Measurements from ENCODE around the gene LAMA4.

LAMA4 gene

GRCh38 chr6:112245511-112246203, 8.7 kb downstream of the LAMA4 start:
- no peak for DNase-seq

- DNase-seq, result peak in 11 of 56 donors; percentile 1 to 29 (median 10)
Measured at GRCh38 chr6:112243861-112244827, 10.2 kb downstream of the LAMA4 start.

GRCh38 chr6:112241820-112242429, 12.4 kb downstream of the LAMA4 start:
- no peak for DNase-seq

GRCh38 chr6:112237595-112237994, 16.8 kb downstream of the LAMA4 start:
- no peak for DNase-seq

DNA sequence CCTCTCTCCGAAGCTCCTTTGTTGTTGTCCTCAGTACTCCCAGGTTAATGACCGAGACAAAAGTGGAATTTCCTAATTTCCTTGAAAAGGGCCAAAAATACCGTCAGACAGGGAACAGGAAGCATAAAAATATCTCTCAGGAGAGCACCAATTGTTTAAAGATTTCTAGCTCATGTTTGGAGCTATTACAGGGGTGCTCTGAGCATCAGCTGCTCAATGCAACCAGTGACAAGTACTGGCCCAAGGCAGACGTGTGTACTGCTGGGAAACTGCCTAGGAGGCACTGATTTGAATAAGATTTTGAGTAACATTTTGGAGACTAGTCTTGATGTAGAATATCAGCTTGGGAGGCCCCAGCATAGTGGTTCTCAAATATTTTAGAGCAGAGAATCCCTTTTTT, 17.3 kb downstream of the LAMA4 start:
- no peak for DNase-seq

GRCh38 chr6:112235956-112236355, 18.4 kb downstream of the LAMA4 start:
- no peak for DNase-seq

GRCh38 chr6:112234601-112235000, 19.8 kb downstream of the LAMA4 start:
- no peak for DNase-seq

- DNase-seq, result no peak
Measured at GRCh38 chr6:112233847-112234246, 20.5 kb downstream of the LAMA4 start.

DNA sequence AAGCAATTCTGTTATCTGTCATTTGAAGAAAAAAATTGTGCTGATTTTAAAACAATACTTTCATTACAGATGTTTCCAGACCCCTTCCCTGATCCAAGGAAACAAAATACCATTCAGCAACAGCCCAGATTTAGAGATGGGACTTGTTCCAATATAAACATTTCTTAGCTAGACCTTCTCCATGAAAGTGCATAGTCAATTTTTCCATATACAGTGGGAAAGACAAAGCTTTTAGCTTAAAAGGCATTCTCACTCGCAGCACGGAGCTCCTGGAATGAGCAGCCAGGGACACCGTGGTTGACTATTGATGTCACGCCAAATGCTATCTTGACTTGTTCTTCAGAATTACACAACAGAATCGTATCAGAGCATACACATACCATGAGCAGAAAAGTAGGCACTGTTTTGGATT, 21.5 kb downstream of the LAMA4 start:
- DNase-seq, result no peak

- DNase-seq, result no peak
Measured at GRCh38 chr6:112231594-112232060, 22.7 kb downstream of the LAMA4 start.

DNA sequence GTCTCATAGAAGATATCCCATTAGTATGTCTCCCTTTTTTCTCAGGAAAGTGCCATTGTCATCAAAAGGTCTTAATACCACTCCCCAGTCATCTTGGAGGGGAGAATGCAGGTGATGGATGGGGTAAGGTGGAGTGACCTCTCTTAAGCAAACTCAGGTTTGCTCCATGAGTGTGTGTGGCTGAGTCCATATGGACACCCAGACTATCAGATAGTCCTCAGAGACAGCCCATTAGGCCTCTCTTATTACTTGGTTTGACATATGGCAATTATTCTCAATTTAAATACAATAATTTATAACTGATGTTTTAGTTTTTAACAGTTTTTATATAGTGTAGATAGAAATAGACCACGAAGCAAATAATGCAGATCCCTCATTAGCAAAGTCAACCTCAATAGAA, 23.2 kb downstream of the LAMA4 start:
- no peak for DNase-seq

DNA sequence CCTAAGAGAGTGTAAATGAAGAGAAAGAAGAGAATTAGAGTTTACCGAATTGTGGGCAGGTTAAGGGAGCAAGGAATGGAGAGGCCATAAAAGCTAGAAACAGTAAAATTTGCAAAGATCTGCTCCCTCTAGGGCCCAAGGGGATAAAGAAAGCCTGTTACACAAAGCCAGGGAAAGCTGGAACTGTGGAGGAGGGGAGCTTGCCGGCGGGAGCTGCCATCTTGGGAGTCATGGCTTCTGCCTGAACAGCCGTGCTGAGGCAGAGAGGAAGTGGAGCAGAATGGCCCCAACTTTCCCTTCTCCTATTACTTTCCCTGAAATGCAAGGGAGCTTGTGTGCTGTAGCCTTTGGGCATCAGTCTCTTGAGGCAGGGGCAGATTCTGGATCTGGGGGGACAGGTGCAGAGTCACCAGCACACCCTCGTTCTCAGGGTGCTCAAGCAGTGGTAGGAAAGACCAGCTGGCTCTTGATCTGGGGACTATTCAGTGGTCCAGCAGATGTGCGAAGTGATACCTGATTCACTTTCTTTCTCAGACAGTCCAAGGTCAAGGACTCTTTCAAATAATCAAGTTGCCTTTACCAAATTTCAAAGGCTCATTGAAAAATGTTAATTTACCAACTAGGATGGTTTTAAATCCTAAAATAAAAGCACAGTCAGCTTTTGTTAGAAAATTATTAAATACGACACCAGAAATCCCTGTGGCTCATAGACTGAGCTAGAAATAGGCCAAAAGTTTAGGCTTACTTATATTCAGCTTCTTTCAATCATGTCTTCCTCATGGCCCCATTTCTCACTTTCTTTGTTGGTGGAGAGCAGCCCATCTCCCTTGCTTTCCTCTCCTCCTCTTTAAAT, 25.7 kb downstream of the LAMA4 start:
- no peak for DNase-seq

GRCh38 chr6:112227992-112228391, 26.4 kb downstream of the LAMA4 start:
- DNase-seq, result no peak

GRCh38 chr6:112227411-112227810, 27.0 kb downstream of the LAMA4 start:
- no peak for DNase-seq

- DNase-seq, result no peak
Measured at GRCh38 chr6:112225691-112226090, 28.7 kb downstream of the LAMA4 start.

DNA sequence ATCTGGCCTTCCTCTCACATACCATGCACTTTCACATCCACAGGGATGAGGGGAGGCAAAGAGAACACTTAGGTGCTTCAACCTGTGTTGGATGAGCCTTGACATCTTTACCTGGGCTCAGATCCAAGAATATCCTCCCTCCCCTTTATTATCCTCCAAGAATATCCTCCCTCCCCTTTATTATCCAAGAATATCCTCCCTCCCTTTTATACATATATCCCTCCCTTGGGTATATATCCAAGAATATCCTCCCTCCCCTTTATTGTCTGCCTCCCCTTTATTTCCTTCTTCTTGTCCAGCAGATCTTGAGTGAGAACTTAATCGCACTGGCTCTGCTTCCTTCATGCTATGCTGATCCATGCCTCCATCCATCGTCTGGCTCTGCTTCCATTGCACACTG, 30.3 kb downstream of the LAMA4 start:
- no peak for DNase-seq

DNA sequence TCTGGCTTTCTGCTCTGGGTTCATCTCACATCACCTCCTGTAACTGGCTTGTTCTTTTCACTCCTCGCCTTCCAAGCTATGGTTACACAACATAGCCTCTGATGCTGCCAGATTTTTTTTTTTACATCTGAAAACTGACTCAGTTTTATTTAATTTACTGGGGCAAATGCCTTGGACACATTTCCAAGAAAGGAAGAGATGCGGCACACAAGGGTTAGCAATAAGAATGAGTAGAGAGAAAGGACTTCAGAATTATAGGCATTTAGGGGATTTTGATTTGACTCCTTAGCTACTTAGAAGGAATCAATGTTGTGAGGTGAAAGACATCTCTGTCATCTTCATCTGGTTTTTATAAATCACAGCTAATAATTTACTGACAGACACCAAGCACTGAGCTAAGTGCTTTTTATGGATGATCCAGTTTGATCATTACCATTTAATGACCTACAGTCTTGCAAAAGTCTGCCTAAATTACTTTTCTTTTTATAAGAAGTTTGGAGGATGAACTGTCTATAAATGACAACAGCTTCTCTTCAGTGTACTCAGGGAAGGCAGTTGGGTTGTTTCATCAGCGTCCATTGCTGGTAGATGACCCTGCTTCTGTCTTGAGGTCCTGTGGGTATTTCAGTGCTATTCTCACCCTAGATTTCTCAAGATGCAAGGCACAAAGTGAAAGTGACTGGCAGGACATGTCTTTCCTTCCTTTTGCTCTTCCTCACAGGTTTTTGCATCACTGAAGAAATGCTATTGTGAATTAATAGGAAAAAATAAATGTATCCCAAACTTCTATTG, 31.1 kb downstream of the LAMA4 start:
- DNase-seq, result no peak

DNA sequence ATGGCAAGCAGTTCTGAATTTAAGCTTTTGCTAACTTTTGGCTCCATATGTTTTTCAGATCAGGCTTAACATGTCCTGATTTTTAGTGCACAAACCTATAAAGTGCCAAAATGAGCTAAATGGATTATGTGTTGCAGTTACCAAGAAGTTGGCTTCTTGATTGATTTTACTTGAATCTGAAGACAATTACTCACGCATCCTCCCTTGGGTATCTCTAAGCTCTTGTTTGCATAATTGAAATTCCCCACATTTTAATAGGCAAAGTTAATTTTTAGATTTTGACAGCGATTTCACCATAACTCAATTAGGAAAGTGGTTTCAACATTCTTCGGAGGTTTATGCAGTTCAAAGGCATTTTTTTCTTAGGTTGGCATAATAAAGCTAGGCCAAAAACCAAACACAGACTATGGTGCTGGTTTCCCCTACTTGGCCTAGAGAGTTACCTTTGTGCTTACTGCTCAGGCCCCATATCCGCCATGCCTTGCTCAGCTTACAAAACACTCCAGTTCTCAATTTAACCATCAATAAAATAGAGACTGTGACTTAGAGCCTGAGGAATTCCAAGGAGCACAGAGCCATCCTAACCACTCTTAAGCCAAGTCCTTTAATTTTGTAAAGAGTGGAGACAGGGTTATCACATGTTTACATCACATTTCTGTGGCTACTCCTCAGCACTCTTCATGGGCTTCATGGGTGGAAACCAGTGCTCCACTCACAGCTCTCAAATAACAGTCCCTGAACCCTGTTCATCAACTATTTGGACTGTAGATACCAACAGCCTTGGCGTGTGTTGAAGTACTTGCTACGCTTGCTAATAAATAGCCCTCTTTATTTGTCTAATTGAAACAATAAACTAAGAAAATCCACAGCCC, 32.1 kb downstream of the LAMA4 start:
- DNase-seq, result no peak

DNA sequence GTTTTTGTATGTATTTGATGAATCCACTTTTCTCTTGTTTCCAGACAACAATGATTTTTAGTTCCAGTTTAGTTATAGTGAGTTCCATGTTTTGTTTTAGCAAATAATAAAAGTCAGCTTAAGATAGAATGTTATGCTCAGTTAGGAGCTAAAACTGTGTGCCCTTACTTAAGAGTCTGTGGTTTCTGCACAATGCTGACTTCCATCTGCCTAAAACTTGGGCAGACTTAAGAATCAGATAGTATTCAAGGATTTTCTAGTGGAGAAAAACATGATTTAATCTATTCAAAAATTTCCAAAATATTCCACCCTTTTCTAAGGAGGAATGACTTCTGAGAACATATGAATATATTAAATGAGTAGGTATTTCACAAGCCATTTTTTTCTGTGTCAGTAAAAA, 32.8 kb downstream of the LAMA4 start:
- DNase-seq, result no peak

Data from amygdala (tissue), 56 donors.